GM12891 (cell line): Measurements from ENCODE around the gene NMRAL1.
A peak's percentile ranks its signal among the peaks of the same experiment; 100 is the strongest.

Experiments used
- DNase-seq: peaks from one replicate; pipeline ENCODE4 v3.0.0; 2011; ENCODE audit warnings: low spot score; ENCODE audit not compliant: insufficient read length
- FAIRE-seq: peaks from 2 replicates; lab custom pipeline; 2011; peaks lifted over from hg19 to GRCh38; lab: Jason Lieb, UNC
- PAX5 ChIP-seq: IDR thresholded peaks from 2 replicates; pipeline ENCODE4 v1.6.1; 2011; ENCODE audit warnings: low read length, moderate library complexity, mild to moderate bottlenecking; ENCODE audit not compliant: insufficient read depth, severe bottlenecking
- POLR2A ChIP-seq: IDR thresholded peaks from 2 replicates; pipeline ENCODE4 v1.6.1; 2011; ENCODE audit warnings: low read depth, low read length, control low read depth
- POLR2AphosphoS5 ChIP-seq: IDR thresholded peaks from 2 replicates; pipeline ENCODE4 v1.6.1; 2011; ENCODE audit warnings: low read depth, low read length, control low read depth
- POU2F2 ChIP-seq: IDR thresholded peaks from 2 replicates; pipeline ENCODE4 v1.6.1; 2011; ENCODE audit warnings: low read depth, mild to moderate bottlenecking, control low read depth, low read length, moderate library complexity
- SPI1 ChIP-seq: IDR thresholded peaks from 2 replicates; pipeline ENCODE4 v1.6.1; 2011; ENCODE audit warnings: low read depth, low read length, control low read depth
- TAF1 ChIP-seq: IDR thresholded peaks from 2 replicates; pipeline ENCODE4 v1.6.1; 2011; ENCODE audit warnings: low read depth, low read length, control low read depth

NMRAL1 gene

GRCh38 chr16:4513086-4513860 lies 38.8 kb upstream of the NMRAL1 start:
- DNase-seq (no peak), FAIRE-seq (no peak)
- TF ChIP-seq PAX5: no peak

GRCh38 chr16:4512473-4512872 lies 38.0 kb upstream of the NMRAL1 start:
- FAIRE-seq (no peak), DNase-seq (no peak)
- TF ChIP-seq PAX5: no peak
- no peak for TF ChIP-seq POLR2AphosphoS5
- TF ChIP-seq POU2F2: no peak
- no peak for TF ChIP-seq TAF1
- no peak for TF ChIP-seq POLR2A
- TF ChIP-seq SPI1: no peak

GRCh38 chr16:4511441-4512082 lies 37.1 kb upstream of the NMRAL1 start:
- TF ChIP-seq POLR2AphosphoS5 (no peak), PAX5 (no peak), TAF1 (no peak), SPI1 (no peak), POU2F2 (no peak), POLR2A (no peak)
- DNase-seq (no peak), FAIRE-seq (no peak)

GRCh38 chr16:4510747-4511426 lies 36.5 kb upstream of the NMRAL1 start:
- FAIRE-seq (no peak), DNase-seq (no peak)
- TF ChIP-seq POLR2A: no peak
- TF ChIP-seq POU2F2: no peak
- TF ChIP-seq TAF1: no peak
- no peak for TF ChIP-seq SPI1
- TF ChIP-seq PAX5: no peak
- no peak for TF ChIP-seq POLR2AphosphoS5

GRCh38 chr16:4510131-4510530 lies 35.7 kb upstream of the NMRAL1 start:
- FAIRE-seq (no peak), DNase-seq (no peak)
- no peak for TF ChIP-seq POLR2AphosphoS5
- no peak for TF ChIP-seq TAF1
- TF ChIP-seq PAX5: no peak
- no peak for TF ChIP-seq SPI1
- no peak for TF ChIP-seq POU2F2

GRCh38 chr16:4509420-4509819 lies 35.0 kb upstream of the NMRAL1 start:
- FAIRE-seq: no peak

GRCh38 chr16:4508806-4509205 lies 34.4 kb upstream of the NMRAL1 start:
- FAIRE-seq (no peak), DNase-seq (no peak)
- TF ChIP-seq POLR2A: no peak
- no peak for TF ChIP-seq TAF1
- no peak for TF ChIP-seq SPI1

More at GRCh38 chr16:4509420-4509819, 35.0 kb upstream of the NMRAL1 start:
- DNase-seq: no peak
- TF ChIP-seq SPI1 (no peak), POU2F2 (no peak)

- no peak for DNase-seq
- no peak for FAIRE-seq
- TF ChIP-seq TAF1 (no peak), SPI1 (no peak), POLR2A (no peak), POLR2AphosphoS5 (no peak), PAX5 (no peak), POU2F2 (no peak)
Measured at GRCh38 chr16:4507588-4508345, 33.3 kb upstream of the NMRAL1 start.

GRCh38 chr16:4506450-4506849 lies 32.0 kb upstream of the NMRAL1 start:
- FAIRE-seq (peak; percentile 98), DNase-seq (peak; percentile 44)
- TF ChIP-seq POLR2AphosphoS5: no peak
- TF ChIP-seq PAX5: no peak
- no peak for TF ChIP-seq POLR2A
- no peak for TF ChIP-seq TAF1
- TF ChIP-seq POU2F2: no peak
